Measurements from ENCODE around the gene SLC43A1.
A peak's percentile ranks its signal among the peaks of the same experiment; 100 is the strongest.
"Not testable (repeated sequence)": the region's sequence is repeated elsewhere in the genome, so short reads cannot be mapped to it uniquely, and the experiment has no call there.

SLC43A1 gene

DNA sequence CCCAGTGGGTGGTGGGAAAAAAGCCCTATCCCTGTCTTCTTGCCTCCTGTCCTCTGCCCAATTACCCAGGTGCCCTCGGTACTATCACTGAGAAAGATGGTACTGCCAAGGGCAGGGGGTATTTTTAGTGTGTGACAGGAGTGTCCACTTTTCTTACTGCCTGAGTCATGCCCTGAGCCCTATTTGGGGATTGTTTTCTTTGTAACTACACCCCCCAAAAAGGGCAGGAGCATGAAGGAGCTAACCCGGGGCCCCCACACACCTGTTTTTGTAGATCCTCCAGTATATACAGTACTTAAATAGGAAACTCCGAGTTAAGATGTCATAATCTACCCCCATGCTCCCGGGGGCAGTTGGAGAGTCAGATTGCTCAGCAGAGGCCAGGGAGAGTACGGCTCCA is 25.7 kb upstream of the SLC43A1 start:
- no peaks in the 10 kb centered on the region for H3K79me2 ChIP-seq
- no peak overlapping the region for H3K4me3 ChIP-seq (ENCODE audit: low read depth, low read length)
- no peaks in the 10 kb centered on the region for H3K36me3 ChIP-seq (ENCODE audit: control insufficient read depth, insufficient read depth, low read length)
- TF ChIP-seq, protein P1, sequence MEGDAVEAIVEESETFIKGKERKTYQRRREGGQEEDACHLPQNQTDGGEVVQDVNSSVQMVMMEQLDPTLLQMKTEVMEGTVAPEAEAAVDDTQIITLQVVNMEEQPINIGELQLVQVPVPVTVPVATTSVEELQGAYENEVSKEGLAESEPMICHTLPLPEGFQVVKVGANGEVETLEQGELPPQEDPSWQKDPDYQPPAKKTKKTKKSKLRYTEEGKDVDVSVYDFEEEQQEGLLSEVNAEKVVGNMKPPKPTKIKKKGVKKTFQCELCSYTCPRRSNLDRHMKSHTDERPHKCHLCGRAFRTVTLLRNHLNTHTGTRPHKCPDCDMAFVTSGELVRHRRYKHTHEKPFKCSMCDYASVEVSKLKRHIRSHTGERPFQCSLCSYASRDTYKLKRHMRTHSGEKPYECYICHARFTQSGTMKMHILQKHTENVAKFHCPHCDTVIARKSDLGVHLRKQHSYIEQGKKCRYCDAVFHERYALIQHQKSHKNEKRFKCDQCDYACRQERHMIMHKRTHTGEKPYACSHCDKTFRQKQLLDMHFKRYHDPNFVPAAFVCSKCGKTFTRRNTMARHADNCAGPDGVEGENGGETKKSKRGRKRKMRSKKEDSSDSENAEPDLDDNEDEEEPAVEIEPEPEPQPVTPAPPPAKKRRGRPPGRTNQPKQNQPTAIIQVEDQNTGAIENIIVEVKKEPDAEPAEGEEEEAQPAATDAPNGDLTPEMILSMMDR (IDR thresholded peaks at IDR 0.05) = no peak
- H2AFZ ChIP-seq = no peak overlapping the region
- H3K4me2 ChIP-seq (ENCODE audit: low read length) = no peak overlapping the region
- H3K4me1 ChIP-seq = no peaks in the 10 kb centered on the region
- no peaks in the 10 kb centered on the region for H3K27me3 ChIP-seq (ENCODE audit: control insufficient read depth, insufficient read depth, low read length)
- H3K9ac ChIP-seq = no peak overlapping the region
- no peak overlapping the region for H3K27ac ChIP-seq
- no peaks in the 10 kb centered on the region for H3K9me3 ChIP-seq (ENCODE audit: control insufficient read depth, low read length)

DNA sequence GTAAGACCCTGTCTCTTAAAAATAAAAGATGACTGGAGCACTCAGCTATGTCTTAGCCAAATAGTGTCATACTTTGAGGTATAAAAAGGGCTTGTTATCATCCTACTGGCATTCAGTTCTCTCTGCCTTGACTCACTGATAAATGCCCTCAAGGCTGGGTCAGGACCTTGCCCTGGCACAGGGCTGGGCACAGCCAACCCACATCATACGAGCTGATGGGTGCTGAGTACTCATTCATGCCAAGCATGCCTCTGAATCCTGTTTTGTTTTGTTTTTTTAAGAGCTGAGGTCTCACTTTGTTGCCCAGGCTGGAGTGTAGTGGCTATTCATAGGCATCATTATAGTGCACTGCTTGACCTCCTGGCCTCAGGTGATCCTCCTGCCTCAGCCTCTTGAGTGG is 23.8 kb upstream of the SLC43A1 start:
- Histone ChIP-seq H3K27me3 (ENCODE audit: control insufficient read depth, insufficient read depth, low read length) (no peaks in the 10 kb centered on the region), H3K79me2 (no peaks in the 10 kb centered on the region), H3K27ac (no peak overlapping the region), H3K4me3 (ENCODE audit: low read depth, low read length) (no peak overlapping the region), H3K4me1 (no peaks in the 10 kb centered on the region), H3K9ac (no peak overlapping the region), H2AFZ (no peak overlapping the region), H3K4me2 (ENCODE audit: low read length) (no peak overlapping the region), H3K9me3 (ENCODE audit: control insufficient read depth, low read length) (no peaks in the 10 kb centered on the region), H3K36me3 (ENCODE audit: control insufficient read depth, insufficient read depth, low read length) (no peaks in the 10 kb centered on the region)
- TF ChIP-seq, protein P1 (IDR thresholded peaks at IDR 0.05) = no peak

DNA sequence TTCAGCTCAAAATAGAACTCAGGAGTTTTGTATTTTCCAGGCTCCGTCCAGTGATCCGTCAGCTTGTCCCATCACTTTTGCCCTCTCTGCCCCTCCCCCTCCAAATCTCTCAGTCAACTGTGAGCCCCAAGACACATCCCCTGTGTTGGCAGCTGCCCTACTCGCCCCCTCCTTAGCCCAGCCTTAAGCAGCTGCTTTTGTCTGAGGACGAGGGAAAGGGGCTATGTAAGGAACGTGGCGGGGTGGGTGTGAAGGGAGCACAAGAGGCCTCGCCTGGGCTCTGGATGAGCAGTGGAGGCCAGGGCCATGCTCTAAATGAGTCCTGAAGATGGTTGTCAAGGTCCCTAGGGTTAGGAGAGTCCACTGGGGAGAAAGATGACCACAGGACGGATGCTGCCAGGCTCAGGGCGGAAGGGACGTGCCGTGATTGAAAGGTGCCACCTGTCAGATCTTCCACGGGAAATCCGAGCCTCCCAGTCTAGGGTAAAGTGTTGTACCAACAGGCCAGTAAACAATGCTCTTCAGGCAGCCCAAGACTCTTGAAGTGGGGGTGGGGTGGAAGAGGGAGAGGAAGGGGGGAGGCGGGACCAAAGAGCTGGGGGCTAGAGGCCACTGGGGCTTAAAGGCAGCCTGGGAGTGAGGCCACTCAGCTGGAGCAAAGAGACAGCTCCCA is 21.6 kb upstream of the SLC43A1 start, which contains the start of gene SMTNL1:
Gene SMTNL1 (plus strand): TSS at position 649 of the 673 bp plus-strand sequence. CDS start 5,048 bp downstream, outside the sequence.
- Histone ChIP-seq H3K4me3 (ENCODE audit: low read depth, low read length) (no peak within 1 kb of the TSS), H3K79me2 (no peaks in the 10 kb centered on the region), H2AFZ (no peak within 1 kb of the TSS), H3K4me2 (ENCODE audit: low read length) (no peak within 1 kb of the TSS), H3K36me3 (ENCODE audit: control insufficient read depth, insufficient read depth, low read length) (no peaks in the 10 kb centered on the region), H3K9ac (no peak within 1 kb of the TSS), H3K9me3 (ENCODE audit: control insufficient read depth, low read length) (no peaks in the 10 kb centered on the region), H3K27me3 (ENCODE audit: control insufficient read depth, insufficient read depth, low read length) (no peaks in the 10 kb centered on the region), H3K4me1 (no peaks in the 10 kb centered on the region), H3K27ac (no peak within 1 kb of the TSS)
- TF ChIP-seq, protein P1 (IDR thresholded peaks at IDR 0.05) = no peak

DNA sequence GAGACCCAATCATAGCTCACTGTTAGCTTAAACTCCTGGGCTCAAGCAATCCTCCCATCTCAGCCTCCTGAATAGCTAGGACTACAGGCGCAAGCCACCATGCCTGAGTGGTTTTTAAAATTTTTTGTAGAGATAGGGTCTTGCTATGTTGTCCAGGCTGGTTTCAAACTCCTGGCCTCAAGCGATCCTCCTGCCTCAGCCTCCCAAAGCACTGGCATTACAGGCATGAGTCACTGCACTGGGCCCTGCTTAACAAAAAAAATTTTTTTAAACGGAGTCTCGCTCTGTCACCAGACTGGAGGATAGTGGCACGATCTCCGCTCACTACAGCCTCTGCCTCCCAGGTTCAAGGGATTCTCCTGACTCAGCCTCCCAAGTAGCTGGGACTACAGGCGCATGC is 18.9 kb upstream of the SLC43A1 start:
- not testable (repeated sequence) for H3K79me2 ChIP-seq; H3K9ac ChIP-seq; H3K27me3 ChIP-seq (ENCODE audit: control insufficient read depth, insufficient read depth, low read length); H3K4me1 ChIP-seq; H3K4me2 ChIP-seq (ENCODE audit: low read length); H3K4me3 ChIP-seq (ENCODE audit: low read depth, low read length); H3K27ac ChIP-seq; H3K36me3 ChIP-seq (ENCODE audit: control insufficient read depth, insufficient read depth, low read length); H3K9me3 ChIP-seq (ENCODE audit: control insufficient read depth, low read length); H2AFZ ChIP-seq

DNA sequence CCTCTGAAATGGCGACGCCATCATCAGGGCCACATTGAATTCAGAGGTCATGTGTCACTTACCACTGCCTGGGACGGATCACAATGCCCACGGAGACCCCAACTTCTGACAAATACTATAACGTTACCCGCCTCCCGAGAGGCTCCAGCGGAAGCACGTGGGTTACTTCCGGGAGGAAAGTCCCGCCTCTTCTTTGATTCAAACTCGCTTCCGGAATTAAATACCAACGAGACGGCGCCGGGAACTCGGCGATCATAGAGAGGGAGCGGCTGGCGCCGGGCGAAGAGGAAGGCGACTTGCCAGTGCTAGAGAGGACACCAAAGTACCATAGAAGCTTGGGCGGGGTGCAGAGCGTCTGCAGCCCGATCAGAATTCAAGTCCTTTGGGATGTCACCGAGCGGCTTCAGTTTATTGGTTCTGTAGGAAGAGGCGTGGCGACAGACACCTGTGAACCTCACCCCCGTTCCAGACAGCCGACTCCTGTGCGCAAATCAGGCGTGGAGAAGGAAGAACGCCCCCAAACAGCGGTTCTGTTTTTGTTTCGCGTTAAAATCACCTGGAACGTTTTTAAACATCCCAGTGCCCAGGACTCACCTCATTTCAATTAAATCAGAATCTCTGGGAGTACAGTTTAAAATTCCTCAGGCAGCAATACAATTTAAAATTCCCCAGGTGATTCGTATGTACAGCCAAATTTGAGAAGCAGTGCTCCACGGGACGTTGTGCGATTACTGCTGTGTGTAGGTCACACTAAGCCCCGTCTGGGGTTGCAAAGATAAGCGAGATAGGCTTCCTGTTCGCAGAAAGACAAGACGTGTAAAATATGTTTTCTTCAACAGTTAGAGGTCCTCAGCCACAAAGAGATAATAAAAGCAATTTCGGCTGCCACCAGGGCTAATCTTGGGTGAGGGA is 15.3 kb upstream of the SLC43A1 start, which contains the start of gene TIMM10:
Gene TIMM10 (minus strand): TSS at position 159 of the 912 bp plus-strand sequence. CDS start 565 bp downstream, outside the sequence.
- Histone ChIP-seq H2AFZ (peak within 1 kb of the TSS; percentile 84), H3K4me3 (ENCODE audit: low read depth, low read length) (peak within 1 kb of the TSS; percentile 87), H3K27ac (peak within 1 kb of the TSS; percentile 61), H3K9ac (peak within 1 kb of the TSS; percentile 46), H3K4me2 (ENCODE audit: low read length) (peak within 1 kb of the TSS; percentile 88), H3K79me2 (peaks cover 3% of the 10 kb centered on the region), H3K9me3 (ENCODE audit: control insufficient read depth, low read length) (no peaks in the 10 kb centered on the region), H3K27me3 (ENCODE audit: control insufficient read depth, insufficient read depth, low read length) (no peaks in the 10 kb centered on the region), H3K4me1 (peaks cover 4% of the 10 kb centered on the region), H3K36me3 (ENCODE audit: control insufficient read depth, insufficient read depth, low read length) (no peaks in the 10 kb centered on the region)
- TF ChIP-seq, protein P1 (IDR thresholded peaks at IDR 0.05) = no peak

All from parathyroid adenoma (tissue), 2 donors.